Coronary artery (tissue), 2 donors: ENCODE data around the gene MRTFB.

Experiments used
- DNase-seq: peaks from one replicate; pipeline ENCODE4 v3.0.0-alpha.2; 2017; ENCODE audit warnings: low spot score
- H3K27ac ChIP-seq, 2 donors: fragments of 200-600 bp; sonication (generic); one replicate each; pipeline ENCODE4 v1.5.1; 2016 to 2019
- H3K4me3 ChIP-seq: fragments of 200-600 bp; sonication (generic); 2 replicates; pipeline ENCODE4 v1.5.1; 2016; ENCODE audit warnings: mild to moderate bottlenecking, moderate library complexity
- CTCF ChIP-seq: fragments of 200-600 bp; sonication (generic); IDR thresholded peaks from one replicate; pipeline ENCODE4 v1.5.1; 2019; ENCODE audit warnings: antibody characterized with exemption

Gene MRTFB

GRCh38 chr16:14280541-14280940 is 209.4 kb downstream of the MRTFB start:
- H3K27ac ChIP-seq, result no peak overlapping the region
- TF ChIP-seq CTCF, result no peak
- H3K4me3 ChIP-seq, result no peak overlapping the region
- DNase-seq, result no peak

- no peak overlapping the region for H3K4me3 ChIP-seq
Observed at GRCh38 chr16:14283786-14284185, 212.7 kb downstream of the MRTFB start.

GRCh38 chr16:14284371-14284770 is 213.3 kb downstream of the MRTFB start:
- Histone ChIP-seq H3K27ac (no peak overlapping the region), H3K4me3 (no peak overlapping the region)
- TF ChIP-seq CTCF, result no peak
- no peak for DNase-seq

More at GRCh38 chr16:14283786-14284185, 212.7 kb downstream of the MRTFB start:
- no peak for TF ChIP-seq CTCF
- H3K27ac ChIP-seq, result no peak overlapping the region
- no peak for DNase-seq

- no peak for TF ChIP-seq CTCF
- Histone ChIP-seq H3K4me3 (peak overlapping the region; percentile 94), H3K27ac (peak overlapping the region; percentile 96 to 98)
- DNase-seq, result no peak
Observed at GRCh38 chr16:14284930-14285512, 213.9 kb downstream of the MRTFB start.

GRCh38 chr16:14285513-14286367 is 214.6 kb downstream of the MRTFB start:
- Histone ChIP-seq H3K27ac (peak overlapping the region; percentile 96 to 98), H3K4me3 (peak overlapping the region; percentile 94)
- DNase-seq, result peak; percentile 96
- no peak for TF ChIP-seq CTCF

- no peak for TF ChIP-seq CTCF
- no peak for DNase-seq
- H3K27ac ChIP-seq, result peak overlapping the region; percentile 96 to 98
- peak overlapping the region; percentile 94 for H3K4me3 ChIP-seq
Observed at GRCh38 chr16:14286368-14287230, 215.5 kb downstream of the MRTFB start.
